ENCODE results near the gene PGM1.
"Not testable (repeated sequence)": the region's sequence is repeated elsewhere in the genome, so short reads cannot be mapped to it uniquely, and the experiment has no call there.

Gene PGM1

GRCh38 chr1:63593303-63593885, at the start of gene PGM1:
Gene PGM1 (plus strand): TSS chr1:63593411. CDS start chr1:63593489, 78 bp downstream.
- DNase-seq (ENCODE audit: low read depth in 2 of 2): peak; percentile 53

GRCh38 chr1:63545780-63546179, 47.4 kb upstream of the PGM1 start:
- no peak for DNase-seq (ENCODE audit: low read depth in 2 of 2)

GRCh38 chr1:63547621-63548294, 45.5 kb upstream of the PGM1 start:
- no peak for DNase-seq (ENCODE audit: low read depth in 2 of 2)

- DNase-seq (ENCODE audit: low read depth in 2 of 2): no peak
Observed at GRCh38 chr1:63548303-63548702, 44.9 kb upstream of the PGM1 start.

GRCh38 chr1:63548877-63549276, 44.3 kb upstream of the PGM1 start:
- no peak for DNase-seq (ENCODE audit: low read depth in 2 of 2)

GRCh38 chr1:63555480-63555879, 37.7 kb upstream of the PGM1 start:
- DNase-seq (ENCODE audit: low read depth in 2 of 2): no peak

- no peak for DNase-seq (ENCODE audit: low read depth in 2 of 2)
Observed at GRCh38 chr1:63557365-63557987, 35.7 kb upstream of the PGM1 start.

GRCh38 chr1:63559357-63559756, 33.9 kb upstream of the PGM1 start:
- no peak for DNase-seq (ENCODE audit: low read depth in 2 of 2)

GRCh38 chr1:63563745-63564144, 29.5 kb upstream of the PGM1 start:
- no peak for DNase-seq (ENCODE audit: low read depth in 2 of 2)

- DNase-seq (ENCODE audit: low read depth in 2 of 2): no peak
Observed at GRCh38 chr1:63569068-63569467, 24.1 kb upstream of the PGM1 start.

GRCh38 chr1:63569640-63570316, 23.4 kb upstream of the PGM1 start:
- no peak for DNase-seq (ENCODE audit: low read depth in 2 of 2)

GRCh38 chr1:63572686-63573085, 20.5 kb upstream of the PGM1 start:
- DNase-seq (ENCODE audit: low read depth in 2 of 2): not testable (repeated sequence)

GRCh38 chr1:63574203-63574796, 18.9 kb upstream of the PGM1 start:
- DNase-seq (ENCODE audit: low read depth in 2 of 2): not testable (repeated sequence)

GRCh38 chr1:63575340-63575826, 17.8 kb upstream of the PGM1 start:
- DNase-seq (ENCODE audit: low read depth in 2 of 2): no peak

GRCh38 chr1:63586326-63586725, 6.9 kb upstream of the PGM1 start:
- DNase-seq (ENCODE audit: low read depth in 2 of 2): not testable (repeated sequence)

GRCh38 chr1:63590166-63590560, 3.0 kb upstream of the PGM1 start:
- no peak for DNase-seq (ENCODE audit: low read depth in 2 of 2)

- DNase-seq (ENCODE audit: low read depth in 2 of 2): no peak
Observed at GRCh38 chr1:63592536-63593302, 492 bp upstream of the PGM1 start.

- DNase-seq (ENCODE audit: low read depth in 2 of 2): peak; percentile 35 to 64
Observed at GRCh38 chr1:63593886-63594605, 835 bp downstream of the PGM1 start.

GRCh38 chr1:63595435-63595834, 2.2 kb downstream of the PGM1 start:
- no peak for DNase-seq (ENCODE audit: low read depth in 2 of 2)

GRCh38 chr1:63599799-63600198, 6.6 kb downstream of the PGM1 start:
- no peak for DNase-seq (ENCODE audit: low read depth in 2 of 2)

- DNase-seq (ENCODE audit: low read depth in 2 of 2): no peak
Observed at GRCh38 chr1:63600248-63600647, 7.0 kb downstream of the PGM1 start.

Measured in stimulated activated CD8-positive, alpha-beta memory T cell treated with anti-CD3 and anti-CD28 coated beads, Interleukin-15, amount 100 ng/mL, for 4 hours (primary cell).